Measurements from ENCODE around the gene SEMA5A.

GRCh38 chr5:9533096-9533495 is 12.8 kb downstream of the SEMA5A start:
- TF ChIP-seq CTCF (tag by site-specific recombination; IDR thresholded peaks at IDR 0.05), result no peak
- no peak for TF ChIP-seq KLF16 (tag by site-specific recombination; IDR thresholded peaks at IDR 0.05)
- TF ChIP-seq ZNF324 (tag by site-specific recombination; IDR thresholded peaks at IDR 0.05), result no peak
- TF ChIP-seq SCRT1 (tag by site-specific recombination; IDR thresholded peaks at IDR 0.05; ENCODE audit: borderline replicate concordance), result no peak
